Measurements from ENCODE around the gene CACNA1I.

DNA sequence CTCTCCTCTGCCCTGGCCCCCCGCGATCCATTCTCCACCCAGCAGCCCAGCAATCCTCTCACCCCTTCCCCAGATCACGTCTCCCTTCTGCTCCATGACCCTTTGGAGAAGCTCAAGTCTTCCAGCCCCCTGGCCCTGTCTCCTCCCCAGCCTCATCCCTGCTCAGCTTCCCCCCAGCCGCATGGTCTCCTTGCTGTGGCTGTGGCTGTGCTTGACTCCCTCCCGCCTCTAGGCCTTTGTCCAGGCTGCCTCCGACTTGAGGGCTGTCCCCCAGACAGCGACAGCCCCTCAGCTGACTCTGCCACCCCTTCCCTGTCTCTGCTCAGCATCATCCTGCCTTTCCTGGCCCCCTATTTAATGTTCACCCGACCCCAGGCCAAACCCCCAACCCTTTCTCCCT lies 59.3 kb downstream of the CACNA1I start:
- no peak for TF ChIP-seq POLR2A (IDR thresholded peaks at IDR 0.05; ENCODE audit: low read depth, low read length)
- TF ChIP-seq POLR2AphosphoS5 (IDR thresholded peaks at IDR 0.05; ENCODE audit: low read depth, low read length): no peak
